ENCODE measurements around the gene SH2D7.
A peak's percentile ranks its signal among the peaks of the same experiment; 100 is the strongest.

The SH2D7 gene

DNA sequence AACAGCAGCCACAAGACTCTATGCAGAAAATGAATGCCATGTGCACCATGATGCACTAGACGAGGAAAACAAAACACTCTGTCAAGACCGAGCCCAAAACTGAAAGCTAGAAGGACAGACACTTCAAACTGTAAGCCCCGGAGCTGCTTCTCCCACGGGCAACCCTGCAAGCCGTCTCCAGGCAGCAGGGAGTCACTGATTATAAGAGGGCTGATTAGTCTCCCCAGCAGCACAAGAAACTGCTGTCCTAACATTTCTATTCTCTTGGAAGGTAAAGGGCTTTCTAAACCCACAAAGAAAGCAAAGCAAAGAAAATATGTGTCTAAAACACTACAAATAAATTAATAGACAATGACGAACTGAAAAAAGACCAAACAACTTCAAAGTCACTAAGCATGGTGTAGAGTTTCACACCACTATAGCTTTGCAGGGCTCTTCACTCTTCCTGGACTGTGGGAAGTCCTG is 30.4 kb upstream of the SH2D7 start:
- peak; percentile 48 for DNase-seq

DNA sequence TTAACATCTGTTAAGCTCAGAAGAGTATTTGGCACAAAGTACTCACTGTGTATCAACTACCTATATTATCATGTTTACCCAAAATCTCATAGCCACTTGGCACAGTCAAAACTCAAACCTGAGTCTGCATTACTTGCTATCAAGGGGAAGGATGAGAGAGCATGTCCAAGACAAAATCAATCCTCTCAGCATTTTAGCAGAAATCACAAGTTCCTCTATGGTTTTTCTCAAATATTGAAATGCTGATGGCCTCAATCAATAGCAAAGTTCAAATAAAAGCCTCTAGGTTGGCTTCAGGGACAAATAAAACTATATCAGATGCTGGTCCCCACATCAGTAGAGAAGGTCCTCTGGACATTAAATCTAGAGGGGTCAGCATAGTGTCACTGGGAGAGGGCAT is 29.1 kb upstream of the SH2D7 start:
- DNase-seq = no peak

DNA sequence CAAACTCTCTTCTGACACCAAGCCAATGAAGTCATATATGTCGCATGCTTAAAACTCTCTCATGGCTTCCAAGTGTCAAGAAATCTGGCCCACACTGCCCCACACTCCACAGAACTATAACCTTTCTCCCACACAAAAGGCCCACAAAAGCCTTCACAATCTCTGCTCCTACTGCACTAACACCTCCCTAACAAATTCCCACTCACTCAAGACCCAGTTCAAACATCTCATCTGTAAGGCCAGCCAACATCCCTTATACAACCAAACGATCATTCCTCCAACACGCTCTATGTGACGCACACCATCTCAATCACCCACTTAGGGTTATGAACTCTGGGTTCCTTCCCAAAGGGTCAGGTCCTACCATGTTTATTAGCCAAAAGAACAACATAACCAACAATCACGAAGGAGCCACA is 28.4 kb upstream of the SH2D7 start:
- DNase-seq = no peak

GRCh38 chr15:78064544-78064943 is 27.8 kb upstream of the SH2D7 start:
- DNase-seq = no peak

- no peak for DNase-seq
Measured at GRCh38 chr15:78065284-78065872, 27.0 kb upstream of the SH2D7 start.

- no peak for DNase-seq
Measured at GRCh38 chr15:78065973-78066946, 26.1 kb upstream of the SH2D7 start.

DNA sequence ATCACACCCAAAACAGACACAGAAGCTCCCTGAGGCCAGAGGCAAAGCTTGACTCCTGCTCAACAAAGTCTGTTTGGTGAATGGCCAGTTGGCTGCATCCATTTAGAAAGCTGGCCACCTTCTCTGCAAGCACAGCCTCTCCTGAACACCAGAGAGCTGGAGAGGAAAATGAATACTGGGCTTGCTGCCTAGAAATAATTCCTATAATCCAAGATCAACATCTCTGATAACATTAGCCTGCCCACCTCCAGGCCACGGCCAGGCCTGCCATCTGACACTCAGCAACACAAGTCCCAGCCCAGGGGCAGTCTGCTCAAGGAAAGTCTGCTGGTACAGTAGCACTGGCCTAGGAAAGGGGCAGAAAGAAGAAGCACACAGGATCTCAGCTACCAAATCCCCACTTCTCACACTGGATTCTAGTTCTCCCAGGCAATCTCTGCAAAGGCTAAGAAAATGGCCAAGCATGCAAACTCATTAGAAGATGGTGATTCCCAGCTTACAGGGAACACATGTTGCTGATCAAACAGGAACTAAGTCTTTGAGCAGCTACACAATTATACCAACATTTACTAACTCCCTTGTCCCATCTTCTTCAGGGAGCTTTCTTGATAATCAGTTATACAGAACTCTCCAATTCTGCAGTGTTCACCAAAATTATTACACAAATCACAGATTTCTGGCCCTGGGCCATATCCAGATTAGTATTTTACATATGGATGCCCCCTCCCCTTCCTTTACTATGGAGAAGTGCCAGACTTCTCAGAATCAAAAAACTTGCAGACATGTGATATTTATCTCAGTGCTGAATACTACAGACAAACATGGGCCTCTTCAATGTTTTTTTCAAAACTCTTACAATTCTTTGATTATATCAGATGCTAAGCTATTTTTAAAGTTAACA is 24.8 kb upstream of the SH2D7 start:
- no peak for DNase-seq

DNA sequence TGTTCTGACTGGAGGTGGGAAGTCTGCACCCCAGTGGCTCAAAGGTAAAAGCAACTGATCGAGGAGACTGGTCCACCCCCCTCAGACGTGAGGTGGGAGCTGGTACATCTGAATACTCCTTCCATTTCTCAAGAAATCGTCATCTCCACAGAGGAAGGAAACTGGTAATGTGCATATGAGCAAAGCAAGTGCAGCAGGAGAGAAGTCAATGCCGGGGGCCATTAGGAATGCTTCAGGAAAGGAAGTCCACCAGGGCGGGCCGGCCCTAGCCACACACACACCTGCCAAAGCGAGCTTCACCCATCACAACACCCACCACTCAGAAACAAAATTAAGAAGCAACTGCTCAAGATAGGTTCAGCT is 23.3 kb upstream of the SH2D7 start:
- no peak for DNase-seq

GRCh38 chr15:78069462-78070029 is 22.8 kb upstream of the SH2D7 start:
- no peak for DNase-seq

- peak; percentile 41 for DNase-seq
Measured at GRCh38 chr15:78070049-78070700, 22.2 kb upstream of the SH2D7 start.

- DNase-seq = no peak
Measured at GRCh38 chr15:78071383-78071782, 21.0 kb upstream of the SH2D7 start.

DNA sequence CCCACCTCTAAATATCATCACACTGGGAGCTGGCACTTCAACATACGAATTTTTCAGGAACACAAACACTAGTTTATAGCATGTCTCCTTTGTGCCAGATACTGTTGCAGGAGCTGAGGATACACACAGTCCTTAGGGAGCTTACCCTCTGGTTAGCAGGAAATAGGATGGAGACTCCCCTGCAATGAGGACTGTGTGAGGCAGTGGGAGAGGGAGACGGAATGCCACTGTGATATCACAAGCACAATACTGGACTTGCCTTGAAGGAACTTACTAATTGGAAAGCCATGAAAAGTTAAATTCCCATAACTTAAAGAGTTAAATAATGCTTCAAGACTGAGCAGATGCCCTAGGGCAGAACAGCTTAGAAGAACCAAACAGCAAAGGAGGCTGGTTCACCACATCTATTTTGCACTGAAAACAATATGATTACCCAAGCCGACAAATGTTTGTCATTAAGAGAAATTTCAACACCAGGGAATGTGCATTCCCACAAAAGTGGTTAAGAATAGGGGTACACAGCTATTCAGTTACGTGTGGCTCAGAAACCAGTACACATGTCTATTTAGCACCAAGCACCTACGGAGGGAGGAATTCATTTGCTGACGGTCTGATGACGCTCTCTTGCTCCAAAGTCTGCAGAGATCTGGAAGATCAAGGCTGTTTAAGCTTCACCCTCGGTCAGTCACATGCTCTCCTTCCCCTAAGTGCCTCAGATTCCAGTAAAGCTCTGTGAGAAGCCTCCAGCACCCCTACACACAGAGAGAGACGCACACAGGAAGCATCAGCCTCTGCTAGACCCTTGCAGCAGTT is 20.1 kb upstream of the SH2D7 start:
- DNase-seq = no peak

GRCh38 chr15:78073046-78073787 is 19.1 kb upstream of the SH2D7 start:
- no peak for DNase-seq

DNA sequence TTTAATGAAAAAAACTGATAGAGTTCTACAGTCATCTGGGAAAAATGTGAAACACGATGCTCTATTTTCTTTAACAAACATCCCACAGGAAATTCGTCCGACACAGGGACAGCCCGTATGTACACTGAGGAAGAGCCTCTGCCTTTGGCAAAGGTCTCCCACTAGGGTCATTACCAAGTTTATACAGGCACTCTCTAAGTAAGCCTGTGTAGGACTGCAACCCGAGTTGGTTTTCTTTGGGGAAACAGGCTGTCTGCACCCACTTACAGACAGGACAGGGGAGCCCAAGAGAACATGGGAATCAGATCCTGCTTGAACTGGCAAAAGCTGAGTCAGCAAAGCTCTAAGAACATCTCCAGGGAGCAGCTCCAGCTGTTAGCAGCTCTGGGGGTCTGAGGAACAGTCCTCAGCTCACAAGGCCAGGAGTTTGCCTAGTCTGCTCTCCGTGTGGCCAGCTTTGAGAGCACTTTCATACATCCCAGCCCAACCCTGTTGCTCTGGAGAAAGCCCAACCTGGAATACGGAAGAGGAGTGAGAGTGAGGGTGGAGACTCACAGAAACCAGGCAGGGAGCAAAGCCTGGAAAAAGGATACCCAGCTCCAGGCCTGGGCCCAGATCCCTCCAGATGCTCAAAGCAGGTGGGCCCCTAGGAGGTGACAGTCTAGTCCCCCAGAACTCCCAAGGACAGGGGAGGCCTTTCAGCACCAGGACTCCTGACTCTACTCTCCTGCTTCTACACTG is 16.7 kb upstream of the SH2D7 start:
- no peak for DNase-seq

- DNase-seq = no peak
Measured at GRCh38 chr15:78076231-78077052, 15.9 kb upstream of the SH2D7 start.

GRCh38 chr15:78077053-78077870 is 15.1 kb upstream of the SH2D7 start, which contains the start of gene TBC1D2B:
Gene TBC1D2B, minus strand, starts transcription at chr15:78077711. Its CDS starts 59 bp downstream, at chr15:78077652.
- peak; percentile 76 for DNase-seq

DNA sequence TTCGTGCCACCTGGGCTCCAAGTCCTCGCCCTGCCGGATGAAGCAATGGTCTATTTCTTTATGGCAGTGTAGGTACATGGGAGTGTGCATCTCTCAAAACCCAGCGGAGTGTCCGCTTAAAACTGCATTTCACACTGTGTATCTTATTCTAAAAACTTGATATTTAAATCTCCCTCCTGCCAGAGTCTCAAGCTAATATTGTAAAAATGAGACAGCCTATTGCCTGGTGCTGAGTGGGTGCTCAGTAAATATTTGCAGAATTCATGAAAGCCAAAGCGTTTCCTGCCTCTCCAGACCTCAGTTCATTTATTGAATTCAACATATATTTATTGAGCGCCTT is 14.5 kb upstream of the SH2D7 start:
- no peak for DNase-seq
